Stimulated activated CD4-positive, alpha-beta T cell treated with anti-CD3 and anti-CD28 coated beads, TNF-alpha, amount 100 ng/mL, for 1 hour (primary cell): ENCODE results near the gene PRDM4.
"Not testable (repeated sequence)": the region's sequence is repeated elsewhere in the genome, so short reads cannot be mapped to it uniquely, and the experiment has no call there.

Experiments used
- DNase-seq, 3 donors: peaks; one replicate each; pipeline ENCODE4 v3.0.0-alpha.2; 2020; ENCODE audit warnings: low read depth in 3 of 3, low spot score in 1 of 3

The PRDM4 gene

GRCh38 chr12:107774349-107775029 lies 13.6 kb upstream of the PRDM4 start, which contains the start of gene ASCL4:
Gene ASCL4, plus strand, starts transcription at chr12:107774704. Its CDS starts 515 bp downstream, at chr12:107775219.
- DNase-seq: no peak

- no peak for DNase-seq
Measured at GRCh38 chr12:107767466-107767865, 6.5 kb upstream of the PRDM4 start.

GRCh38 chr12:107765316-107765715 lies 4.4 kb upstream of the PRDM4 start:
- no peak for DNase-seq

GRCh38 chr12:107764626-107765025 lies 3.7 kb upstream of the PRDM4 start:
- DNase-seq: no peak

GRCh38 chr12:107762874-107763273 lies 1.9 kb upstream of the PRDM4 start:
- DNase-seq: no peak

GRCh38 chr12:107761502-107761904 lies 566 bp upstream of the PRDM4 start:
- DNase-seq: no peak

GRCh38 chr12:107760207-107760808 lies 629 bp downstream of the PRDM4 start:
- DNase-seq: peak; percentile 0 to 16 (median 2)

- peak in 1 of 3 donors; percentile 0 for DNase-seq
Measured at GRCh38 chr12:107759410-107759809, 1.5 kb downstream of the PRDM4 start.

GRCh38 chr12:107749083-107749482 lies 11.9 kb downstream of the PRDM4 start:
- DNase-seq: no peak

GRCh38 chr12:107748472-107748871 lies 12.5 kb downstream of the PRDM4 start:
- no peak for DNase-seq

- DNase-seq: no peak
Measured at GRCh38 chr12:107736914-107737313, 24.0 kb downstream of the PRDM4 start.

GRCh38 chr12:107735763-107736162 lies 25.2 kb downstream of the PRDM4 start:
- no peak for DNase-seq

GRCh38 chr12:107734139-107734538 lies 26.8 kb downstream of the PRDM4 start:
- DNase-seq: no peak

- no peak for DNase-seq
Measured at GRCh38 chr12:107732365-107732764, 28.6 kb downstream of the PRDM4 start.

GRCh38 chr12:107731366-107731765 lies 29.6 kb downstream of the PRDM4 start:
- no peak for DNase-seq

GRCh38 chr12:107730618-107731341 lies 30.2 kb downstream of the PRDM4 start:
- no peak for DNase-seq

- not testable (repeated sequence) for DNase-seq
Measured at GRCh38 chr12:107727742-107728141, 33.2 kb downstream of the PRDM4 start.

- not testable (repeated sequence) for DNase-seq
Measured at GRCh38 chr12:107727327-107727726, 33.6 kb downstream of the PRDM4 start.

- DNase-seq: no peak
Measured at GRCh38 chr12:107718606-107719005, 42.3 kb downstream of the PRDM4 start.

- no peak for DNase-seq
Measured at GRCh38 chr12:107715780-107716179, 45.2 kb downstream of the PRDM4 start.

- DNase-seq: not testable (repeated sequence)
Measured at GRCh38 chr12:107705522-107705921, 55.4 kb downstream of the PRDM4 start.

- no peak for DNase-seq
Measured at GRCh38 chr12:107704041-107704440, 56.9 kb downstream of the PRDM4 start.
